ENCODE measurements around the gene DUSP22.
"Not testable (repeated sequence)": the region's sequence is repeated elsewhere in the genome, so short reads cannot be mapped to it uniquely, and the experiment has no call there.

The DUSP22 gene

GRCh38 chr6:291697-292505 lies at the start of gene DUSP22:
DUSP22 (plus strand) TSS chr6:292487; CDS start chr6:292540, 53 bp downstream.
- Mint-ChIP-seq H3K27me3 (no peaks in the 10 kb centered on the region), H3K27ac (peak within 1 kb of the TSS; percentile 99), H3K4me1 (peaks cover 57% of the 10 kb centered on the region), H3K9me3 (no peaks in the 10 kb centered on the region), H3K36me3 (ENCODE audit: low read depth) (peaks cover 2% of the 10 kb centered on the region), H3K4me3 (peak within 1 kb of the TSS; percentile 96)
- peak; percentile 75 for ATAC-seq
- peak; percentile 88 for DNase-seq

- H3K4me3 Mint-ChIP-seq: no peak overlapping the region
- DNase-seq (no peak), ATAC-seq (peak; percentile 46)
- H3K36me3 Mint-ChIP-seq (ENCODE audit: low read depth): no peaks in the 10 kb centered on the region
- peaks cover 11% of the 10 kb centered on the region for H3K9me3 Mint-ChIP-seq
- no peak overlapping the region for H3K27ac Mint-ChIP-seq
- no peaks in the 10 kb centered on the region for H3K27me3 Mint-ChIP-seq
- H3K4me1 Mint-ChIP-seq: peaks cover 15% of the 10 kb centered on the region
These were observed 45.9 kb upstream of the DUSP22 start for GRCh38 chr6:246352-246751.

- Mint-ChIP-seq H3K4me3 (no peak overlapping the region), H3K9me3 (peaks cover 11% of the 10 kb centered on the region), H3K4me1 (peaks cover 25% of the 10 kb centered on the region)
These were observed 44.9 kb upstream of the DUSP22 start for GRCh38 chr6:247351-247750.

DNA sequence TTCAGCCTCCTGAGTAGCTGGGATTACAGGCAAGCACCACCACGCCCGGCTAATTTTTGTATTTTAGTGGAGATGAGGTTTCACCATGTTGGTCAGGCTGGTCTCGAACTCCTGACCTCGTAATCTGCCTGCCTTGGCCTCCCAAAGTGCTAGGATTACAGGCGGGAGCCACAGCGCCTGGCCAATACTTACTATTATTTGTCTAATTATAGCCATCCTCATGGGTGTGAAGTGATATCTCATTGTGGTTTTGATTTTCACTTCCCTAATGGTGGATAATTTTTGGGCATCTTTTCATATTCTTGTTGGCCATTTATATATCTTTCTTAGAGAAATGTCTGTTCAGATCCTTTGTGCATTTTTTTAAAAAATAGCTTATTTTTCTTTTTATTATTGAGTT lies 44.2 kb upstream of the DUSP22 start:
- peaks cover 29% of the 10 kb centered on the region for H3K4me1 Mint-ChIP-seq
- ATAC-seq; H3K27me3 Mint-ChIP-seq; DNase-seq; H3K9me3 Mint-ChIP-seq; H3K27ac Mint-ChIP-seq; H3K4me3 Mint-ChIP-seq; H3K36me3 Mint-ChIP-seq (ENCODE audit: low read depth): not testable (repeated sequence)

More at GRCh38 chr6:247351-247750, 44.9 kb upstream of the DUSP22 start:
- Mint-ChIP-seq H3K27me3 (no peaks in the 10 kb centered on the region), H3K27ac (peak overlapping the region; percentile 48), H3K36me3 (ENCODE audit: low read depth) (no peaks in the 10 kb centered on the region)
- DNase-seq (no peak), ATAC-seq (no peak)

- DNase-seq: no peak
- H3K4me3 Mint-ChIP-seq: no peak overlapping the region
- H3K36me3 Mint-ChIP-seq (ENCODE audit: low read depth): no peaks in the 10 kb centered on the region
- H3K4me1 Mint-ChIP-seq: peaks cover 46% of the 10 kb centered on the region
- peak overlapping the region; percentile 36 for H3K27ac Mint-ChIP-seq
- H3K9me3 Mint-ChIP-seq: no peaks in the 10 kb centered on the region
- no peak for ATAC-seq
- no peaks in the 10 kb centered on the region for H3K27me3 Mint-ChIP-seq
These were observed 41.6 kb upstream of the DUSP22 start for GRCh38 chr6:250676-251075.

- peak overlapping the region; percentile 92 for H3K27ac Mint-ChIP-seq
- no peaks in the 10 kb centered on the region for H3K36me3 Mint-ChIP-seq (ENCODE audit: low read depth)
- no peaks in the 10 kb centered on the region for H3K27me3 Mint-ChIP-seq
- H3K4me3 Mint-ChIP-seq: peak overlapping the region; percentile 25
- no peak for DNase-seq
- peak; percentile 97 for ATAC-seq
- H3K4me1 Mint-ChIP-seq: peaks cover 55% of the 10 kb centered on the region
- H3K9me3 Mint-ChIP-seq: no peaks in the 10 kb centered on the region
These were observed 40.4 kb upstream of the DUSP22 start for GRCh38 chr6:251920-252319.

GRCh38 chr6:252775-253535 lies 39.3 kb upstream of the DUSP22 start:
- H3K9me3 Mint-ChIP-seq: no peaks in the 10 kb centered on the region

DNA sequence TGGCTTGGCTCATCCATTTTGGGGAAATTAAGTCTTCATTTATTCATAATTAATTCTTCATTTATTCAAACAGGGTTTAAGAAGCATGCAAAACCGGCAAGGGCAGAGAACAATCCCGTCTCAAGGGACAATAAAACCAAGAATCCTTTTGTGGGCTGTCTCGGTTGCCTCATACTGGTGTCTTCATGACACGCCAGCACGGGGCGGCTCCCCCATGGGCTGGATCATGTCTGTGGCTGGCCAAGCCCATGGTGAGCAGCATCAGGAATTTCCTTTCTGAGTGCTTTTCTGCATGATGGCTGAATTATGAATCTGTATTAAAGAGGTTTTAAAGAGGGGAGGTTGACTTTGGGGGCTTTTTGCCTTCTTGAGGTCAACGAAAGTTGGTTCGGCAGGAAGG lies 38.3 kb upstream of the DUSP22 start:
- Mint-ChIP-seq H3K9me3 (no peaks in the 10 kb centered on the region), H3K4me1 (peaks cover 68% of the 10 kb centered on the region), H3K27ac (peak overlapping the region; percentile 20), H3K27me3 (no peaks in the 10 kb centered on the region), H3K4me3 (no peak overlapping the region), H3K36me3 (ENCODE audit: low read depth) (no peaks in the 10 kb centered on the region)
- ATAC-seq (no peak), DNase-seq (no peak)

More at GRCh38 chr6:252775-253535, 39.3 kb upstream of the DUSP22 start:
- Mint-ChIP-seq H3K4me1 (peaks cover 65% of the 10 kb centered on the region), H3K27me3 (no peaks in the 10 kb centered on the region), H3K36me3 (ENCODE audit: low read depth) (no peaks in the 10 kb centered on the region), H3K27ac (peak overlapping the region; percentile 92), H3K4me3 (no peak overlapping the region)
- DNase-seq: no peak
- ATAC-seq: no peak

- H3K27me3 Mint-ChIP-seq: no peaks in the 10 kb centered on the region
- no peaks in the 10 kb centered on the region for H3K36me3 Mint-ChIP-seq (ENCODE audit: low read depth)
- ATAC-seq: no peak
- no peak for DNase-seq
- H3K9me3 Mint-ChIP-seq: no peaks in the 10 kb centered on the region
- H3K4me1 Mint-ChIP-seq: peaks cover 79% of the 10 kb centered on the region
- no peak overlapping the region for H3K4me3 Mint-ChIP-seq
- H3K27ac Mint-ChIP-seq: no peak overlapping the region
These were observed 37.1 kb upstream of the DUSP22 start for GRCh38 chr6:255041-255750.

GRCh38 chr6:255751-256083 lies 36.6 kb upstream of the DUSP22 start:
- H3K4me1 Mint-ChIP-seq: peaks cover 80% of the 10 kb centered on the region
- no peaks in the 10 kb centered on the region for H3K36me3 Mint-ChIP-seq (ENCODE audit: low read depth)
- DNase-seq: no peak
- no peak overlapping the region for H3K27ac Mint-ChIP-seq
- no peaks in the 10 kb centered on the region for H3K9me3 Mint-ChIP-seq
- no peak overlapping the region for H3K4me3 Mint-ChIP-seq
- H3K27me3 Mint-ChIP-seq: no peaks in the 10 kb centered on the region
- ATAC-seq: no peak

DNA sequence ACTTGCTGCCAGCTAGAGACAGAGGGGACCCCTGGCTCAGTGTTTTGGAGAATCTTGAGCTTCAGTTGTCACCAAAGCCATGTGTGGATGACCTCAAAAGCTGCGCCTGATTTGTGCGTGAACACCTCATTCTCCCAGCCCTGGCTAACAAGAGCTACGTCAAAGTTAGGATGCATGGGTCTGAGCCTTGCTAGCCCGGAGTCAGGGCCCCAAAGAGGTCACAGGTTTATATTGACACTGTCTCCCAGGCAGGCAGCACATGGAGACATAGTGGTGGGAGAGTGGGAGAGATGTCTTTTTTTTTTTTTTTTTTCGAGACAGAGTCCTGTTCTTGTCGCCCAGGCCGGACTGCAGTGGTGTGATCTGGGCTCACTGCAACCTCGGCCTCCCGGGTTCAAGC lies 36.1 kb upstream of the DUSP22 start:
- DNase-seq (no peak), ATAC-seq (no peak)
- Mint-ChIP-seq H3K4me3 (no peak overlapping the region), H3K27ac (no peak overlapping the region), H3K27me3 (no peaks in the 10 kb centered on the region), H3K4me1 (peaks cover 79% of the 10 kb centered on the region), H3K36me3 (ENCODE audit: low read depth) (no peaks in the 10 kb centered on the region), H3K9me3 (no peaks in the 10 kb centered on the region)

DNA sequence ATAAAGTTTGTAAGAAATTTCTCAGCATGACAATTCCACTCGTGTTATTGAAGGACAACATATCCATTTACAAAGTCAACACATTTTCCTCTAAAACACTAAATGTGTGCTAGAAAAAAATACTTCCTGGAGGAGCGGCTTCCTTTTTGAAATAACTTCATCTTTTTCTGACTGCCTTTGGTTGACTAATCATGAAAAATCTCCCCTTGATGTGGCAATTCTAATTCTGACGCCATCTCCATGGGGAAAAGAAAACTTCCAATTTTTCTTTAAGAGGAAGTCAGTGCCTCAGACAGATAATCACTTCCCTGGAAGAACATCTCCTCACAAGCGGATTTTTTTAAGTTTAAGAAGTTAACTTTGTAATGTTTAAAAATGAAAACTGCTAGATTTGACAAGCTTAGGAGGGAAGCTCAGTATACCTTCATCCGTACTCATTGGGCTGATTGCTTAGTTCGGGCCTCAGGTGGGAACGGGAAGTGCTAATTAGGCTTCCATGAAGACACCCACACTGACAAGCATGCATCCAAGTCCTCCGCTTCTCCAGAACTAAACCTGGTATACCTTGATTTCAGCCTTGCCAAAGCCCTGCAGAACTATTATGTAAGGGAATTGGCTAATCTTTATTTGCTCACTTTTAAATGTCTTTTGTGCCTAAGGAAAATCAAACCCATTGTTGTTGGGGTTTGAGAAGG lies 35.1 kb upstream of the DUSP22 start:
- no peaks in the 10 kb centered on the region for H3K36me3 Mint-ChIP-seq (ENCODE audit: low read depth)
- no peaks in the 10 kb centered on the region for H3K27me3 Mint-ChIP-seq
- ATAC-seq (no peak), DNase-seq (no peak)
- peaks cover 69% of the 10 kb centered on the region for H3K4me1 Mint-ChIP-seq
- H3K27ac Mint-ChIP-seq: peak overlapping the region; percentile 21
- H3K9me3 Mint-ChIP-seq: no peaks in the 10 kb centered on the region
- H3K4me3 Mint-ChIP-seq: no peak overlapping the region

DNA sequence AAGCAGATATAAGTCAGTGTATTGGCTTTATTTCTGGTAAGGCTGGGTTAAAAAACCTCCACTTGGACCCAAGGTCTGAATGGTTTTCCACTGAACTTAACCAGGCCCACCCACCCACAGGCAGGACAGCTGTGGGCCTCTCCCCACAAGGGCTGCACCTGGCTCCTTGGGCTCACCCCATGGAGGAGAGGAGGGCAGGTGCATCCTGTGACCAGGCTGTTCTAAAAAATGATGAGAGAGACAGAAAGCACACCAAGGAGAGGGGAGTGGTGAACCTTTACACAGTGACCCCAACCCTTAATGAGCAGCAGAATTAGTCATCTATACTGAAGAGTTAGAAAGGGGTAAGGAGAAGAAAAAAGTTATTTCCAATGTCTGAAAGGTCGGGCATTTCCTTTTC lies 34.5 kb upstream of the DUSP22 start:
- Mint-ChIP-seq H3K4me1 (peaks cover 65% of the 10 kb centered on the region), H3K27ac (no peak overlapping the region), H3K27me3 (no peaks in the 10 kb centered on the region), H3K9me3 (no peaks in the 10 kb centered on the region), H3K36me3 (ENCODE audit: low read depth) (no peaks in the 10 kb centered on the region), H3K4me3 (no peak overlapping the region)
- DNase-seq (no peak), ATAC-seq (no peak)

GRCh38 chr6:259316-259715 lies 33.0 kb upstream of the DUSP22 start:
- peaks cover 56% of the 10 kb centered on the region for H3K4me1 Mint-ChIP-seq
- H3K36me3 Mint-ChIP-seq (ENCODE audit: low read depth): no peaks in the 10 kb centered on the region
- no peak overlapping the region for H3K27ac Mint-ChIP-seq
- H3K27me3 Mint-ChIP-seq: no peaks in the 10 kb centered on the region
- H3K9me3 Mint-ChIP-seq: no peaks in the 10 kb centered on the region
- DNase-seq (no peak), ATAC-seq (no peak)
- no peak overlapping the region for H3K4me3 Mint-ChIP-seq
